Kidney glomerular epithelial cell (primary cell): ENCODE measurements around the gene ROPN1.
"Not testable (repeated sequence)": the region's sequence is repeated elsewhere in the genome, so short reads cannot be mapped to it uniquely, and the experiment has no call there.

Experiments used
- DNase-seq: peaks from one replicate; lab custom pipeline; 2025; lab: John Stamatoyannopoulos, UW

ROPN1 gene

DNA sequence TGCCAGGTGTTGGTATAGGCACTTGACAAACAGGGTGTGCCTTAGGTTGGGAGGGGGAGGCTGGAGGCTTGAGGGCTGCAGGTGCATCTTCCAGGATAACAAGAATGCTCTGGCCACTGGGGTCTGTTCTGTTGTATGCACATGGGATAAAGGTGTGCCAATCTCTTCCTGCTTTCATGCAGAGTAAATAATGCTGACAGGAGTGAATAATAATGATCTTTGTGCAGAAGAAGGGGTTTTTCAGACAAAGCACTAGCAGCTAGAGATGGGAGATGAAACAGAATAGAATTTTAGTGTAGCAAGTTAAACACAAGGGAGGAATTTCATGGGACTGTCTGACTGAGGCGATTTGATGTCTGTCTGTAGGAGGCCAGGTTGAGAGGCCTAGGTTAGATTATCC lies 1.9 kb upstream of the ROPN1 start:
- DNase-seq: no peak

DNA sequence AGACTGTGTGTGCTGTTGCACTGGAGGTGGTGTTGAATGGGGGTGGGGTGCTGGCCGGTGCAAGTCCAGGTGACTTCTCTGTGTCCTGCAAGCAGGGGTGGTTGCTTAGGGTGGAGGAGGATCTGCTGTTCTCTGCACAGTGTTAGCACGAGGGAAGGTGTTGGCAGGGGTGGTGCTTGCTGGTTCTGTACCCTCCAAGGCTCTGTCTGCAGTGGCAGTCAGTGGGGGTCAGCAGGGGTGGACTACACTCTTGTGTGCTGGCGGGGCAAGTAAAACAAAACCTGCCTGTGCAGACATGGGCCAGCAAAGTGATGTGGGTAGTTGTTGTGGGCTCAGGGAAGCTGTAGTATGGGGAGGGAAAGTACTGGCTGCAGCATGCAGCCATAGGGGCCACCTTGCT lies 5.5 kb downstream of the ROPN1 start:
- no peak for DNase-seq

- DNase-seq: no peak
Measured at GRCh38 chr3:123984957-123985356, 7.0 kb downstream of the ROPN1 start.

GRCh38 chr3:123984350-123984749 lies 7.6 kb downstream of the ROPN1 start:
- no peak for DNase-seq

GRCh38 chr3:123981317-123981716 lies 10.6 kb downstream of the ROPN1 start:
- DNase-seq: not testable (repeated sequence)

DNA sequence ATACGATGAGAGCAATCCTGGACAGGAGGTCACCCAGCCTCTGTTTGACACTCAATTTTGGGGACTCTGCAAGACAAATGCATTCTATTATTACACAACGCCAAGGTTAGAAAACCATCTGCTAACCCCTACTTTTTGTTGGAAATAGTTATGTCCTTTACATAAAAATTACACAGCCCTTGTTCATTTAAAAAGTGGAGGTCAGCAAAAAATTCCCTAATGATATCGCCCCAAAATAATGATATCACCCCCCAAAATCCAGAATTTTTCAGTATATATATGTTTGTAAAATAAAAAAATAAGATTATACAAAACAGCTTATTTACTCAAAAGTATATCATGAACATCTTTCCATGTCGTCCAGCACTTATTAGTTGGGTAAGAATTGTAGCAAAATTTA lies 11.4 kb downstream of the ROPN1 start:
- DNase-seq: no peak

DNA sequence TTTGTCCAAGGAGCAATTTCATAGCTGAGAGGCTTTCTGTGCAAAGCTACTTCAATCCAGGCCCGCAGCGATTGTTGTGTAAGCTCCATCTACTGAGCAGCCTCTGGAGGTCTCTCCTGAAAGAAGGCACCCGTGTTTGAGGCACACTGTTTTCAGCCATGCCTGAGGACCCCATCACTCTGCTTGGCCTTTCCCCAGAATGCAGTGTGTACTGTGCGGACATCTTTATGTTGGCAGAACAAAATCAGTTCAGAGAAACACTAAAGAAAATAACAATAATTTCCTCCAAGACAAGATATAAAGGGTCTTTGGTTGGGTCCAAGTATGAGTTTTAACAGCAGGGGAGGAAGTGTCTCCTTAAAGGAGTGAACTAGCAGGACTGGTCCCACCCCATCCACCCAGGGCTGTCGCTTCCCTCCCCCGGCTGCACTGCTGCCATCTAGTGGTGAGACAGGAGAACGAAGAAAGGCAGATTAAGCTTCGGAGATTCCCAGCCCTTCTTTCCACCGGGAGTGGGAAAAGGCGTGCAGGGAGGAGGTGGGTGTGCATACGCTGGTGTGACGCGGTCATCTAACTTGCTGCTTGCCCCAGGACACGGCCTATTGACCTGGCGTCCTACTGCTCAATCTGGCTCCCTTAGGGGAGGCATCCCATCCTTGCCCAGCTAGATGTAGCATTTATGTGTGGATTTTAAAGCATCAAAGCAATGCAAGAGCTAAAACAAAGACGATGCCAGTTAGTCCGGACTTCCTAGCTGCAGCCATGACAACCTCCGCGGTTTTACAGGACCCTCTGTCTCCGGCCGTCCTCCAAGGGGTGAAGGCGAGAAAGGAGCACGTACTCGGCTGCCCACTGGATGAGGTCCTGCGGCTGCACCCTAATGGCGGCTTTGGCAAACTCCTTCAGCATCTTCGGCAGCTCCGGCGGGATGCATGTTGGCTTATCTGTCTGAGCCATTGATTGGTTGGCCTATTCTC lies 12.1 kb downstream of the ROPN1 start:
- peak; percentile 27 for DNase-seq

DNA sequence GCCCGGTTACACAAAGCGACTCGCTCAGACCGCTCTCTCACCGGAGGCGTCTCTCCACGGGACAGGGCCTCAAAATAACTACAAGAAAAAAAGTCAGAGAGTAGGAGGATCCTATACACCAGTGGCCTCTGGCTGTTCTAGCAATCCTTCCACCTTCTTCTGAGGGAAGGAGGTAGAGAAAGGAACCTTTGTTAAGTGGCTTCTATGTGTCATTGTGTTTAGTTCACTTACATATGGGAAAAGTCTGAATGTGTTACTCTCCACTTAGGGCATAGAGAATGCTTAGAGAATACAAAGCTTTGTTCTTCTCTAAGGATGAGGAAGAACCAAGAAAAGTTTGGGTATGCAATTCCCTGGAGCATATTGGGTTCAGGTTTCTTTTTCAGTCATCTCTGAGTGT lies 15.0 kb downstream of the ROPN1 start:
- not testable (repeated sequence) for DNase-seq

DNA sequence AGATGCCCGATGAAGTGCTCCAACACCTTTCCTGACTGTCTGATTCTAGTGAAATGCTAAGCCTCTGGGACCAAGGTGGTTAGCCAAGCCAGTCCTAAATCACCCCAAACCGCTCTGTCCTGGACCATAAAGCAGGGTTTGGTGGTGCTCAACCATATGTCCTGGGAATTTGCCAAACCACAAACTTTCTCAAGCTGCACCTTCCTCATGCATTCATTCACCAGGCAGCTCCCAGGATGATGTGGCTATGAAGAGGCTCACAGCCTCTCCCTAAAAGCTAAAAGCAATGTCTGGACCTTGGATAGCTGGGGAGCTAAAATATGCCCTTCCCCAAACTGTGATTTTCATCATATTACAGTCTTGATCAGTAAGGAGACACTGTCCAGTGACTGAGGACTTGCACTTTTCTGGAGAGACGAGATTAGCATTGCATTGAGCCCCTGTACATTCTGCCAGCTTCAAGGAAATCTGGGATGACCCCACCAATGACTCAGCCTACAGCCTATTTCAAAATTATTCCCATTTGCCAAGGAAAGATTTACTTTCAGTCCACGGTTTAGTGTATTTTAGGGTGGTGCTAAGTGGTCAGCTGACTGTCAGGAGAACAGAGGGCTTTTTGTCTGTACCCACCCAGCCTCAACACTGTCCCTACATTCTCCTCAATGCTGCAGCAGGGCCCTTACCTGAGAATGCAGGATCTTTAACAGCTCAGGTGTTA lies 15.6 kb downstream of the ROPN1 start:
- not testable (repeated sequence) for DNase-seq

DNA sequence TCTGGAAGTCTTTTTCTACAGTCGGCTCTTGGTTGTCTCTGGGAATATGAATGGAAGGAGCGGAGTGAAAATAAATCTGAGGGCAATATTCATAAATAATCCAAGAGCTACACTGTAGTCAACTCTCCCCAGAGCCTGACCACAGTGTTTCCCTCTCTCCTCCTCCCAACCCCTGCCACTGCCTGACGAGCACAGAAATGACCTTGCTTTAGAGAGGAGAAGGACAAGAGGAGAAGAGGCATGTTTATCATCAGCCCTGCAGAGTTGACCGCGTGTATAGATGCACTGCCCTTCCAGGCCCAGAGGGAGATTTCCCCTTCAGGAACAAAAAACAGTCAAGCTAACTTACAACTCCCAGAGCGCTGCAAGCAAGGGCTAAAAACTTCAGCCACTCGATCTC lies 16.9 kb downstream of the ROPN1 start:
- not testable (repeated sequence) for DNase-seq

GRCh38 chr3:123971406-123971805 lies 20.5 kb downstream of the ROPN1 start:
- DNase-seq: no peak

DNA sequence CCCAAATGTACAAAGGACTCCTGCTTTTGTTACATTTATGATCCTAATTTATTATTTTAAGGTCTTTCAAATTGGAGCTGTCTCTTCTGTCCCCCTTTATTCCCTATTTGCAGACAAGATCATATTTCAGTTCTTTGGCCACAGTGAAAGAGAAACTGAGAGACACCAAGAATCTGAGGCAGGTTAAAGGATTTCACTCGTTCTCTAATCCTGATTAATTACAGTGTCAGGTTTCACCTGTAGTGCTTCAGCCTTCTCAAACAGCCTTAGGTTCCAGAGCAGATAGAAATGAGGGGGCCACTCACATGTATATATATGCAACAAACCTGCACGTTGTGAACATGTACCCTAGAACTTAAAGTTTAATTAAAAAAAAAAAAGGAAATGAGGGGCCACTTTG lies 24.7 kb downstream of the ROPN1 start:
- DNase-seq: not testable (repeated sequence)

- not testable (repeated sequence) for DNase-seq
Measured at GRCh38 chr3:123966799-123967198, 25.1 kb downstream of the ROPN1 start.

- DNase-seq: not testable (repeated sequence)
Measured at GRCh38 chr3:123964793-123965192, 27.1 kb downstream of the ROPN1 start.

DNA sequence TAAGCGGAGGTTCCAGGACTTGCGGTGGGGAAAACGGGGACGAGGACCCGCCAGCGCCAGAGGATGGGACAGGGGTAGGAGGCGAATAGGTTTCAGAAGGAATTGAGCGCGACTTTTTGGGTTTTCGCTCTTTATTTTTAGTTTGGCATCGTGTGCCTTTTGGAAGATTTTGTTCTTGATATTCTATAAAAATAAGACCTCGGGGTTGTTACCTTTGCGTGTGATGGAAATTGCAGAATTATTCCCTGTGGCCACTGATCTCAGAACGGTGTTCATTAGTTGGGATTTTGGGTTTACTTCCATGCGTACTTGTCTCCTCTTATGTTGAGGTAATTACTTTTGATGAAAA lies 30.4 kb downstream of the ROPN1 start:
- no peak for DNase-seq

- peak; percentile 94 for DNase-seq
Measured at GRCh38 chr3:123960781-123961507, 31.0 kb downstream of the ROPN1 start, which contains the start of gene CCDC14. Gene CCDC14 (minus strand): TSS chr3:123961229. CDS start chr3:123961173, 56 bp downstream.

- DNase-seq: no peak
Measured at GRCh38 chr3:123953735-123954134, 38.2 kb downstream of the ROPN1 start.

GRCh38 chr3:123952844-123953520 lies 38.9 kb downstream of the ROPN1 start:
- no peak for DNase-seq

DNA sequence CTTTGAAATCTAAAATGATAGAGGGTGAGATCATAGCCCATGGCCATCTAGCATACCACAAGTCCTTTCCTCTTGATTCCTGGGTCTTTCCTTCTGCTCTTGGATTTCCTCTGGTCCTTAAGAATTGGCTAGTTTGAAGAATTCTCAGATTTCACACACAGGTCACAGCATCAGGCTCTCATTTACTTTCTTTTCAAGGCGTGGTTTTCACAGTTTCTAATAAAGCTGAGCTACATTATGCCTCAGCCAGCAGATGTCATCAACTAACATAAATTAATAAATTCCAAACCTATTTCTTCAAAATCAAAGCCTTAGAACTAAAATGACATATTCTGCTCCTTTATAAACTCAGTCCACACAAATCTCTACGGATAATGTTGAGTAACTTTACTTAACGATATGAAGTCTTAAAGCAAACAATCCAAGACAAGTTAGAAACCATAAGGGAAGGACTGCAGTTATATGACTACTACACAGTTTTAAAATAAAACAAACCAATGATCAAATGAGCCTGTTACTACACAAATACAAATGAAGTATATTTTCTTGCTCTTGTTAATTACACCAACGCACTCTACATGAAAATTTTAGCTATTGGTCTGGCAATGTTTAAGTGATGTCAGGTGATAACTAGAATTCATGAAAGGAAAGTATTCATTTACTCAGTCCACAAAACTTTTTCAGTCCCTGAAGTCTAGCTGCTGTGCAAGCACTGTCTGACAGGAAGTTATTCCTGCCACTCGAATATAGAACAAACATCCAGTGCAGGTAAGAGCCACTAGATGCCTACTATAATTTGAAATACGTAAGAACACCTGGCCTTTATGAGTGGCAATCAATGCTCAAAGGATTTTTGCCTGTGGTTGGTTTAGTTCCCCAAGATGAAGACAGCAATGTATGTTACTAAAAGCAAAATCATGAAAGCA lies 40.1 kb downstream of the ROPN1 start:
- no peak for DNase-seq

DNA sequence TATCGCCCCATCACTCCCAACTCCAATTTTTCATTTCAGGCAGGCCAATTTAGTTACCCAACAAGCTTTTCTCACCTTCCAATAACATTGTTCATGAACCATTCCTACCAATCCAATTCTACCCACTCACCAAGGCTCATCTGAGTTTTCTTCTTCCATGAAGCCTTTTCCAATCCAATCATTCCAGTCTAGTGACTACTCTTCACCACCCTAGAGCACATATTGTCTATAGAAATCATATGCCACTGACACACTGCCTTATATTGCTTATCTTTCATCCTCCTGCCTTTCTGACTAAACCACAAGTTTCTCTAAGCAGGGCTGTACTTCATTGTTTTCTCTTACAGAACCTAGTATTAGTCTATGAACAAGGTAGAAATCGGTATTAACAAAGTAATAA lies 42.3 kb downstream of the ROPN1 start:
- DNase-seq: peak; percentile 12

DNA sequence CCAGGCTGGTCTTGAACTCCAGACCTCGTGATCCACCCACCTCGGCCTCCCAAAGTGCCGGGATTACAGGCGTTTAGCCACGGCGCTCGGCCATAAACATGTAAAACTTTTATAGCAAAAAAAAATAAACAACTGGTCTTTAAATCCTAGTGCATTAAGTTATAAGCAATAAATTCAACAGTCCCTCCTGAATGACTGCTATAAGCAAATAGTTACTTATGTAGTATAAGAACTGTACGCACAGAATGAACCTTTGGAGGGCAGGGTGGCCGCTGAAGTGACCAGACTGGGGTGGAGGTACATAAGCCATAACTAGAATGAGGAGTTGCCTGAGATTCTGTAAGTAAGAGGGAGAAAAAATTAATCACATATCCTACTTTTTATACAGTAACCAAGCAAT lies 43.5 kb downstream of the ROPN1 start:
- DNase-seq: no peak
